Osteoblast (primary cell): ENCODE measurements around the gene CNTNAP5. TPM values are rescaled to one million over a fixed set of nuclear protein-coding genes. Genes with fewer than 3 reads are reported as not detected.

ENCODE experiments used
- DNase-seq: peaks from one replicate; pipeline ENCODE4 v3.0.0; 2011; ENCODE audit warnings: low spot score, mixed read lengths; ENCODE audit not compliant: insufficient read length; ENCODE audit errors: missing footprints
- H2AFZ ChIP-seq: 2 replicates; pipeline ENCODE4 v1.6.0; 2011; ENCODE audit warnings: mild to moderate bottlenecking, low read length
- H3K27ac ChIP-seq: 2 replicates; pipeline ENCODE4 v1.5.1; 2011; ENCODE audit warnings: mild to moderate bottlenecking, low read depth, low read length, moderate library complexity
- H3K27me3 ChIP-seq: 2 replicates; pipeline ENCODE4 v1.6.0; 2012; ENCODE audit warnings: mild to moderate bottlenecking, control low read depth, inconsistent platforms, low read length, moderate library complexity; ENCODE audit not compliant: insufficient read depth
- H3K36me3 ChIP-seq: 2 replicates; pipeline ENCODE4 v1.5.1; 2011; ENCODE audit warnings: mild to moderate bottlenecking, low read length, control low read depth, moderate library complexity; ENCODE audit not compliant: insufficient read depth
- H3K4me1 ChIP-seq: 2 replicates; pipeline ENCODE4 v1.5.1; 2011; ENCODE audit warnings: mild to moderate bottlenecking, low read length, control low read depth, moderate library complexity; ENCODE audit not compliant: insufficient read depth
- H3K4me2 ChIP-seq: 2 replicates; pipeline ENCODE4 v1.6.0; 2011; ENCODE audit warnings: mild to moderate bottlenecking, low read length; ENCODE audit not compliant: insufficient read depth
- H3K4me3 ChIP-seq: fragments of 200-600 bp; sonication (generic); 3 replicates; pipeline ENCODE4 v1.5.1; 2012; ENCODE audit warnings: mild to moderate bottlenecking, low read length, inconsistent platforms; ENCODE audit not compliant: insufficient read depth
- H3K79me2 ChIP-seq: 2 replicates; pipeline ENCODE4 v1.6.0; 2012; ENCODE audit warnings: mild to moderate bottlenecking, low read length, control low read depth, inconsistent platforms; ENCODE audit not compliant: insufficient read depth
- H3K9me3 ChIP-seq: 2 replicates; pipeline ENCODE4 v1.5.1; 2011; ENCODE audit warnings: low read depth, low read length, control low read depth
- H4K20me1 ChIP-seq: 2 replicates; pipeline ENCODE4 v1.6.0; 2012; ENCODE audit warnings: mild to moderate bottlenecking, low read length, control low read depth; ENCODE audit not compliant: insufficient read depth
- total RNA-seq: library from RNA; depleted of rRNA; stranded (reverse); fragments of >200 nt; gene quantifications from 2 replicates; pipeline ENCODE4 v1.2.3, GENCODE V29; 2012
- TF ChIP-seq, protein P1 (sequence below): IDR thresholded peaks from 2 replicates; pipeline ENCODE4 v1.5.1; 2011; ENCODE audit warnings: mild to moderate bottlenecking, low read depth, low read length, moderate library complexity; ENCODE audit errors: extremely low read depth

Gene CNTNAP5
- total RNA-seq, 1 donor: not detected

DNA sequence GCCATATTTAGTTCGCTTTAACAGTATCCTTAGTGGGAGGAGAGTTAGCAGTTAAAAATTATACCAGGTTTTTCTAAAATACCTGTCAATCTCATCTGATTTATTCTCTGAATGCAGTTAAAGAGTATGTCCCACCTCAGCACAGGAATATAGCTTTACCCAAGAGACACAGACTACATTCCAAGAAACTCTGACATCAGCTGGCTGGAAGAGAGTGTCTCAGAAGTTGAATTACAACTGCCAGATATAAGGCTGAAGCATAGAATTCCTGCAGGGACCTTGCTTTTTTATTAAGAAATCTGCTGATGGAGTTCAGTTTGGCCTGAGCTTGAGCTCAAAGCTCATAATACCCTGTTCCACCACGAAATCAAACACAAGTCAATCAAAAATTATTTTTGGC lies 25.4 kb upstream of the CNTNAP5 start:
- H2AFZ ChIP-seq: no peak overlapping the region
- TF ChIP-seq, protein P1, sequence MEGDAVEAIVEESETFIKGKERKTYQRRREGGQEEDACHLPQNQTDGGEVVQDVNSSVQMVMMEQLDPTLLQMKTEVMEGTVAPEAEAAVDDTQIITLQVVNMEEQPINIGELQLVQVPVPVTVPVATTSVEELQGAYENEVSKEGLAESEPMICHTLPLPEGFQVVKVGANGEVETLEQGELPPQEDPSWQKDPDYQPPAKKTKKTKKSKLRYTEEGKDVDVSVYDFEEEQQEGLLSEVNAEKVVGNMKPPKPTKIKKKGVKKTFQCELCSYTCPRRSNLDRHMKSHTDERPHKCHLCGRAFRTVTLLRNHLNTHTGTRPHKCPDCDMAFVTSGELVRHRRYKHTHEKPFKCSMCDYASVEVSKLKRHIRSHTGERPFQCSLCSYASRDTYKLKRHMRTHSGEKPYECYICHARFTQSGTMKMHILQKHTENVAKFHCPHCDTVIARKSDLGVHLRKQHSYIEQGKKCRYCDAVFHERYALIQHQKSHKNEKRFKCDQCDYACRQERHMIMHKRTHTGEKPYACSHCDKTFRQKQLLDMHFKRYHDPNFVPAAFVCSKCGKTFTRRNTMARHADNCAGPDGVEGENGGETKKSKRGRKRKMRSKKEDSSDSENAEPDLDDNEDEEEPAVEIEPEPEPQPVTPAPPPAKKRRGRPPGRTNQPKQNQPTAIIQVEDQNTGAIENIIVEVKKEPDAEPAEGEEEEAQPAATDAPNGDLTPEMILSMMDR: no peak
- no peaks in the 10 kb centered on the region for H3K4me1 ChIP-seq
- DNase-seq: no peak
- H3K27me3 ChIP-seq: no peaks in the 10 kb centered on the region
- H3K4me3 ChIP-seq: no peak overlapping the region
- H3K4me2 ChIP-seq: no peak overlapping the region
- H3K36me3 ChIP-seq: no peaks in the 10 kb centered on the region
- no peaks in the 10 kb centered on the region for H4K20me1 ChIP-seq
- no peaks in the 10 kb centered on the region for H3K9me3 ChIP-seq
- no peaks in the 10 kb centered on the region for H3K79me2 ChIP-seq
- H3K27ac ChIP-seq: no peak overlapping the region

DNA sequence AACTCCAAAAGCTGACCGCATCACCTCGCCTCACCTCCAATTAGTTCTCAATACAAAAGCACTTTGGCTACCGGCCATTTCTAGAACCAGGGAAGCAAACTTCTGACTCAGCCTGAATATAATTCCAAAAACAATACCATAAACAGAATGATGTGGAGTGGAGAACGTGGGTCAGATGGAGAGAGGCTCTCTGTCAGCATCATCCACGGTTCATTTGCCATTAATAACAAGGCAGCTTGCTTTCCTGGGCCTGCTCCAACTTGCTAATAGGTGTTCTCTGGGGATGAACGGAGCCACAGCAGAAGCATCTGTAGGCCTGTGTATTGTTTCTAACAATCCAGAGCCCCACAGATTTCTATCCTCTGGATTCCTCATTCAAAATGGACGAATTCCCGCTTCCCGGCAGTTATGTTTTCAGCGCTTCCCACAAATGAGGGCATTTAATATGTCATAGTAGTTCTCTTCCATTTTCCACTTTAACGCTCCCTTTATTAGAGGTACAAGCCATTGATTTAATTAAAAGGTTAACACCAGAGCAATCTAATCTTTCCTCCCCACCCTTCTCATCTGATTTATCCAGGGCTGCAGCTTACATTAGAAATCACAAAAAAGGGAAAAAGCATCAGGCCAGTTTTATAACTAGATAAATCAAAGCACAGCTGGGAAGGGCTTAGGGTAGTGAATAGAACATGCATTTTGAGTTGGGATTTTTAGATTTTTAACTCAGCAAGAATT lies 23.2 kb upstream of the CNTNAP5 start:
- H3K36me3 ChIP-seq: no peaks in the 10 kb centered on the region
- no peak for DNase-seq
- H3K27ac ChIP-seq: no peak overlapping the region
- H3K79me2 ChIP-seq: no peaks in the 10 kb centered on the region
- TF ChIP-seq, protein P1: no peak
- H2AFZ ChIP-seq: no peak overlapping the region
- H3K9me3 ChIP-seq: no peaks in the 10 kb centered on the region
- H4K20me1 ChIP-seq: no peaks in the 10 kb centered on the region
- H3K27me3 ChIP-seq: no peaks in the 10 kb centered on the region
- H3K4me3 ChIP-seq: no peak overlapping the region
- H3K4me1 ChIP-seq: no peaks in the 10 kb centered on the region
- H3K4me2 ChIP-seq: no peak overlapping the region

DNA sequence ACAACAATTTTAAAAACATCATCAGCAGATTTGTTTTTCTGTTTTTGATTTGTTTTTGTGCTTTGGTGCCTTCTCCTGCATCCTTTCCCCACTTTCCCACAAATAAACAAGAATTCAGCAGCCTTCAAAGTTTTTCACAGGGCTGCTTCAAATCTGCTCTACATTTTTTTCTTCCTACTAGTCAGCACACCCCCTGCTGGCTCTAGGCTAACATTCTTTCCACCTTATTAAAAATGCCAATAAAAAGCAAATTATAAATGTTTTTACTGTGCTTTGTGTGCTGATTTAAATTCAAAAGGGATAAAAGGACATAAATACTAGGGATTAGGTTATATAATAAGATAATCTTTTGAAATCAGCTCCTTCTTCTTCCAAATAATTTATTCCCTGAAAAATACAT lies 6.2 kb upstream of the CNTNAP5 start:
- Histone ChIP-seq H3K36me3 (no peaks in the 10 kb centered on the region), H3K4me3 (no peak overlapping the region), H4K20me1 (no peaks in the 10 kb centered on the region), H3K27me3 (no peaks in the 10 kb centered on the region), H3K4me1 (no peaks in the 10 kb centered on the region), H3K9me3 (no peaks in the 10 kb centered on the region), H2AFZ (no peak overlapping the region), H3K27ac (no peak overlapping the region), H3K79me2 (no peaks in the 10 kb centered on the region), H3K4me2 (no peak overlapping the region)
- TF ChIP-seq, protein P1: no peak
- no peak for DNase-seq

DNA sequence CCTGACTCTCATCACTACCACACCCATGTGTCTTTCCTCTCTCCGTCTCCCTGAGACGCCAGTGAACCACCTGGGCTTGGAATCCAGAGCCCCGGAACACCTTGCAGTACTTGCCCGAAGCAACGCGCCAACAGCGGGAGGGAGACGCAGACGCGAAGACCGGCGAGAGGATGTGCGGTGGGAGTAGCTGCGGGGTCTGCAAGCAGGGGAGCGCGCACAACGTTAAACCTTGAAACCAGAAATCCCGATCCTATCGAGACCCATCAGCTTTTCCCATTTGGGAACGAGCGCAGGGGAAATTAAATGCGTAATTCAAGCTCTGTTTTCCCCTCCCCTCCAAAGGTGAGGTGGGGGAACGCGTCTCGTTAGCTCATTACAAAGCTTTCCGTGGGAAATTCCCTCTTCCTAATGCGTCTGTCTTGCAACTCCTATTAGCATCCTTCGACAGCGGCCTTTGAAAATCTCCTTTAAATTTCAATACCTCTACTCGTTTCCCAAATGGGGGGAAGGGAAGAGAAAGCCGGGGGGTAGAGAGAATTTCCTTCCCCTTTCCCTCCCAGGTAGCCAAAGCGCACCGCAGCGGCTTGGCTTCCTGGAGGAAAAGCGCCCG lies 421 bp upstream of the CNTNAP5 start:
- TF ChIP-seq, protein P1: no peak
- no peaks in the 10 kb centered on the region for H3K79me2 ChIP-seq
- no peaks in the 10 kb centered on the region for H3K36me3 ChIP-seq
- H3K9me3 ChIP-seq: no peaks in the 10 kb centered on the region
- H3K4me3 ChIP-seq: no peak overlapping the region
- H3K27me3 ChIP-seq: no peaks in the 10 kb centered on the region
- no peaks in the 10 kb centered on the region for H4K20me1 ChIP-seq
- DNase-seq: peak; percentile 42
- no peak overlapping the region for H3K27ac ChIP-seq
- no peaks in the 10 kb centered on the region for H3K4me1 ChIP-seq
- H3K4me2 ChIP-seq: no peak overlapping the region
- no peak overlapping the region for H2AFZ ChIP-seq
